ENCODE data around the gene GALNT2.

Gene GALNT2

GRCh38 chr1:230261928-230262650, 195.1 kb downstream of the GALNT2 start:
- Histone ChIP-seq H3K4me1 (ENCODE audit: control insufficient read depth in 1 of 2, insufficient read depth in 1 of 2, low read depth in 1 of 2, low read length in 1 of 2) (no peaks in the 10 kb centered on the region), H3K36me3 (peaks cover 66% of the 10 kb centered on the region), H3K27me3 (no peaks in the 10 kb centered on the region), H3K4me3 (ENCODE audit: low read depth in 1 of 2, low read length in 1 of 2) (no peak overlapping the region), H3K9me3 (no peaks in the 10 kb centered on the region), H3K27ac (no peak overlapping the region)
- TF ChIP-seq, protein P1, sequence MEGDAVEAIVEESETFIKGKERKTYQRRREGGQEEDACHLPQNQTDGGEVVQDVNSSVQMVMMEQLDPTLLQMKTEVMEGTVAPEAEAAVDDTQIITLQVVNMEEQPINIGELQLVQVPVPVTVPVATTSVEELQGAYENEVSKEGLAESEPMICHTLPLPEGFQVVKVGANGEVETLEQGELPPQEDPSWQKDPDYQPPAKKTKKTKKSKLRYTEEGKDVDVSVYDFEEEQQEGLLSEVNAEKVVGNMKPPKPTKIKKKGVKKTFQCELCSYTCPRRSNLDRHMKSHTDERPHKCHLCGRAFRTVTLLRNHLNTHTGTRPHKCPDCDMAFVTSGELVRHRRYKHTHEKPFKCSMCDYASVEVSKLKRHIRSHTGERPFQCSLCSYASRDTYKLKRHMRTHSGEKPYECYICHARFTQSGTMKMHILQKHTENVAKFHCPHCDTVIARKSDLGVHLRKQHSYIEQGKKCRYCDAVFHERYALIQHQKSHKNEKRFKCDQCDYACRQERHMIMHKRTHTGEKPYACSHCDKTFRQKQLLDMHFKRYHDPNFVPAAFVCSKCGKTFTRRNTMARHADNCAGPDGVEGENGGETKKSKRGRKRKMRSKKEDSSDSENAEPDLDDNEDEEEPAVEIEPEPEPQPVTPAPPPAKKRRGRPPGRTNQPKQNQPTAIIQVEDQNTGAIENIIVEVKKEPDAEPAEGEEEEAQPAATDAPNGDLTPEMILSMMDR (IDR thresholded peaks at IDR 0.05) = no peak

DNA sequence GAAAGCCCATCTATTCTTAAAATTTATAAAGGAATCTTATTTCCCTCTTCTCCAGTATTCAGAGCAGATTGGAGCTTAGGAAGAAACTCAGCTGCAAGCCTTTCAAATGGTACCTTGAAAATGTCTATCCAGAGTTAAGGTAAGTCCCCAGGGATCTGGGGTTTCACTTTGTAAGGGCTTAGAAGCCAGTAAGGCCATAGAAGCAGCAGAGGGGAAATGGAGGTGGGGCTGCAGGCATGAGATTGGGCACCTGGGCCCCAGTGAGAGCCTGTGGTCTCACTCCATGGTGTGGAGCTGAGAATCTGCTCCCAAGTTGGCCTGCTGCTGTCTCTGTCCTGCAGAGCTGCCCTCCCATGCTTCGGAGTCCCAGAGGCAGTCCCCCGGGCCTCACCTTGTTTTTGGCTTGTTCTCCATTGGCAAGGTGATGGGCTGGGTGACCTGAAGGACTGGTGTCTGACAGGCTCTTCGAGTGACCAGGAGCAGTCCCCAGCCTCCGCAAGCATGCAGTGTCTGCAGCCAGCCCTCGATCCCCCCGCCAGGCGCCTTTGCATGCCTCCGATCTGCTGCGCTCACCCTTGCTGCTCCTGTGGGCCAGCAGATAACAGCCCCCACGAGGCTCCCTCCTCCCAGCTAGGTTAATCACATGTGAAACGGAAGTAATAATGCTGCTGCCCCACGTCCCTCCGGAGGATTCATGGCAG, 196.0 kb downstream of the GALNT2 start:
- H3K4me3 ChIP-seq (ENCODE audit: low read depth in 1 of 2, low read length in 1 of 2) = no peak overlapping the region

GRCh38 chr1:230263568-230264195, 196.6 kb downstream of the GALNT2 start:
- Histone ChIP-seq H3K4me1 (ENCODE audit: control insufficient read depth in 1 of 2, insufficient read depth in 1 of 2, low read depth in 1 of 2, low read length in 1 of 2) (no peaks in the 10 kb centered on the region), H3K4me3 (ENCODE audit: low read depth in 1 of 2, low read length in 1 of 2) (no peak overlapping the region), H3K27me3 (no peaks in the 10 kb centered on the region), H3K36me3 (peaks cover 70% of the 10 kb centered on the region), H3K27ac (no peak overlapping the region), H3K9me3 (no peaks in the 10 kb centered on the region)
- TF ChIP-seq, protein P1 (IDR thresholded peaks at IDR 0.05) = no peak

More for the DNA sequence above, 196.0 kb downstream of the GALNT2 start:
- H3K36me3 ChIP-seq = peaks cover 68% of the 10 kb centered on the region
- no peaks in the 10 kb centered on the region for H3K27me3 ChIP-seq
- no peak overlapping the region for H3K27ac ChIP-seq
- H3K4me1 ChIP-seq (ENCODE audit: control insufficient read depth in 1 of 2, insufficient read depth in 1 of 2, low read depth in 1 of 2, low read length in 1 of 2) = no peaks in the 10 kb centered on the region
- TF ChIP-seq, protein P1 (IDR thresholded peaks at IDR 0.05) = no peak
- no peaks in the 10 kb centered on the region for H3K9me3 ChIP-seq

DNA sequence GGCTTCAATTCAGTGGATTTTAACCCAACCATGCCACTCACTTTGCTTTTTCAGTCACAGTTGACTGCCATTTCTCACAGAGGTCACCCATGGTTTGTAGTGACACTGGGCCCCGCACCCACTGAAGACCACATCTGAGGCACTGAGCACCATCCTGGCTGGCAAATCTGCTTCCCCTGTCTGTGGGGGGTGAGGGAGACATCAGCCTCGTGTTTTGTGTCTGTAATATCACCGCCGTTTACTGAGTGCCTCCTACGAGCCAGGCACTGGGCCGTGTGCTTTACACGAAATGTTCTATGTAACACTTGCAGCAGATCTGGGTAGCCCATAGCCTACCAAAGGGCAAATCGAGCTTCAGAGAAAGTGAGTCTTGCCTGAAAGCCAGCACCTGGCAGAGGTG, 197.3 kb downstream of the GALNT2 start:
- TF ChIP-seq, protein P1 (IDR thresholded peaks at IDR 0.05) = no peak
- Histone ChIP-seq H3K27me3 (no peaks in the 10 kb centered on the region), H3K36me3 (peaks cover 71% of the 10 kb centered on the region), H3K4me3 (ENCODE audit: low read depth in 1 of 2, low read length in 1 of 2) (no peak overlapping the region), H3K4me1 (ENCODE audit: control insufficient read depth in 1 of 2, insufficient read depth in 1 of 2, low read depth in 1 of 2, low read length in 1 of 2) (no peaks in the 10 kb centered on the region), H3K27ac (no peak overlapping the region), H3K9me3 (no peaks in the 10 kb centered on the region)

DNA sequence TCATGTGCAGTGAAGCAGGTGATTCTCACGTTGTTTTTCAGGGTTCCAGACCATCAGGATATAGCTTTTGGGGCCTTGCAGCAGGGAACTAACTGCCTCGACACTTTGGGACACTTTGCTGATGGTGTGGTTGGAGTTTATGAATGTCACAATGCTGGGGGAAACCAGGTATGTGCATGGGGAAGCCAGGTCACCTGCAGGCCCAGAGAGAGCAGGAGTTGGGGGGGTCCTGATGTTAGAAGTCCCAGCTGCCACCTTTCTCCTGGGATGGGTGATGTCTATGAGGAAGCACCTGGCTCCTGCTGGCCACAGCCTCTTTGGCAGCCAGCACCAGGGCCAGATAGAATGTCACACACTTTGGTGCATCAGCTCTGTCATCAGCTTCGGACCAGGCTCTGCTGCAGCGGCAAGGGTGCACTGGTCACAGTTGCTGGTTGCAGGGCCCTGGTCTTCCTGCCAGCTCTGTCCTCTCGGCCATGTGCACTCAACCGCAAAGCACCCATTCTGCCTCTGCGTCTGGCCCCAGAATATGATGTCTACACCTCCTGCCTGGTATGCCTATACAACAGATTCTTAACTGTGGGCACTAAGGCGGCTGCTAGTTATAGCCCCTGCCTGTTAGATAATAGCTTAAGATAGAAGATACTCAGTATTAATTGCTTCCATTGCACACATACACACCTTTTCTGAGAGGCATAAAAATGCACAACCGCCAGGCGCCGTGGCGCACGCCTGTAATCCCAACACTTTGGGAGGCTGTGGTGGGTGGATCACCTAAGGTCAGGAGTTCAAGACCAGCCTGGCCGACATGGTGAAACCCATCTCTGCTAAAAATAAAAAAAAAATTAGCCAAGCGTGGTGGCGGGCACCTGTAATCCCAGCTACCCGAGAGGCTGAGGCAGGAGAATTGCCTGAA, 198.4 kb downstream of the GALNT2 start:
- peaks cover 71% of the 10 kb centered on the region for H3K36me3 ChIP-seq
- no peak overlapping the region for H3K27ac ChIP-seq
- H3K27me3 ChIP-seq = no peaks in the 10 kb centered on the region
- H3K4me1 ChIP-seq (ENCODE audit: control insufficient read depth in 1 of 2, insufficient read depth in 1 of 2, low read depth in 1 of 2, low read length in 1 of 2) = peaks cover 0 to 3% of the 10 kb centered on the region in 2 experiments
- no peaks in the 10 kb centered on the region for H3K9me3 ChIP-seq
- H3K4me3 ChIP-seq (ENCODE audit: low read depth in 1 of 2, low read length in 1 of 2) = no peak overlapping the region
- TF ChIP-seq, protein P1 (IDR thresholded peaks at IDR 0.05) = no peak
